KOPT-K1 (cell line): ENCODE measurements around the gene CREBRF.
"Not testable (repeated sequence)": the region's sequence is repeated elsewhere in the genome, so short reads cannot be mapped to it uniquely, and the experiment has no call there.

ENCODE experiments used
- H3K27ac ChIP-seq: fragments of 200-600 bp; sonication (generic); 2 replicates; pipeline ENCODE4 v1.5.1; 2016; ENCODE audit warnings: antibody characterized with exemption, mild to moderate bottlenecking, low read depth, low read length; ENCODE audit not compliant: poor library complexity, severe bottlenecking
- H3K36me3 ChIP-seq: fragments of 200-600 bp; sonication (generic); 2 replicates; pipeline ENCODE4 v1.5.1; 2017; ENCODE audit warnings: antibody characterized with exemption, mild to moderate bottlenecking, low read length, moderate library complexity; ENCODE audit not compliant: insufficient read depth
- H3K9me3 ChIP-seq: fragments of 200-600 bp; sonication (generic); 2 replicates; pipeline ENCODE4 v1.5.1; 2017; ENCODE audit warnings: antibody characterized with exemption, low read length, mild to moderate bottlenecking; ENCODE audit not compliant: insufficient read depth, poor library complexity, severe bottlenecking

The CREBRF gene

GRCh38 chr5:173027905-173028304, 28.2 kb upstream of the CREBRF start:
- Histone ChIP-seq H3K36me3 (peaks cover 42% of the 10 kb centered on the region), H3K9me3 (no peaks in the 10 kb centered on the region), H3K27ac (no peak overlapping the region)

DNA sequence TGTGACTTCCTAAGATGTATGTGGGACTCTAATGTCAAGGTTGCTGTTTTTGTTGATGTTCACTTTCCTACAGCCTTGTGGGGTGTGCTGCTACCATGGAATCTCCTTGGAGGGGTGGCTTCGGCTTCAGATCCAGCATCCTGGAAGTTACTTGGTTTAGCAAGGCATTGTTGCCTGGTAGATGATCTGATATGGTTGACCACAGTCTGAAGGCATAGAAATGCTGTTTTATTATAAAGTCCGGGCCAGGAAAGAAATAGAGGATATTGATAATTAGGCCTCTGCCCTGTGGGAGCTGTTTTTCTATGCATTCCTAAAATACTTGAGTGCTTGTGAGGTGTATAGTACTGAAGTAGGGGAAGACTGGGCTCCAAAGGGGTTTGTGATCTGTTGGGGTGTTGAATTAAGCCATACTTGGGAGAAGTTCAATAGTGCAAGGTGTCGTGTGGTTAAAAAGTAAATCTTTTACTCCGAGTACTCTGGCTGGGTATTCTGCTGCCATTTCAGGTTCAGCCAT, 27.3 kb upstream of the CREBRF start:
- Histone ChIP-seq H3K27ac (no peak overlapping the region), H3K9me3 (no peaks in the 10 kb centered on the region), H3K36me3 (peaks cover 40% of the 10 kb centered on the region)

DNA sequence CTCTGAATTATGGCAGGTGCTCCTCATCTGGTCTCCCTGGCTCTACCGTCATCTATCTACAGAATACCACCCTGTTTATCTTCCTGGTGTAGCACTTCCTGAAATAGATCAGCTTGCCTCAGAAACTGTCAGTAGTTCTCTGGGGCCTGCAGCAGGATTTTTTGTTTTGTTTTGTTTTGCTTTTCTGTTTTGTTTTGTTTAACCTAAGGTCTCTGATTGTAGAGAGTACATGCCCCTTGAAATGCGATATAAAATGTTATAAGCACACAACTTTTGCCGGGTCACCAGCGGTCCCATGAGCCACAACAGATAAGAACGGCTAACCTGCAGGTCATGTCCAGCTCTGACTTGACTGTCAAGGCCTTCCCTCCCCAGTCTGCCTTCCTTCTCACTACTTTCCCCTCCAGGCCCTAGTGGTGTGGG, 26.6 kb upstream of the CREBRF start:
- Histone ChIP-seq H3K36me3 (peaks cover 45% of the 10 kb centered on the region), H3K27ac (no peak overlapping the region), H3K9me3 (no peaks in the 10 kb centered on the region)

DNA sequence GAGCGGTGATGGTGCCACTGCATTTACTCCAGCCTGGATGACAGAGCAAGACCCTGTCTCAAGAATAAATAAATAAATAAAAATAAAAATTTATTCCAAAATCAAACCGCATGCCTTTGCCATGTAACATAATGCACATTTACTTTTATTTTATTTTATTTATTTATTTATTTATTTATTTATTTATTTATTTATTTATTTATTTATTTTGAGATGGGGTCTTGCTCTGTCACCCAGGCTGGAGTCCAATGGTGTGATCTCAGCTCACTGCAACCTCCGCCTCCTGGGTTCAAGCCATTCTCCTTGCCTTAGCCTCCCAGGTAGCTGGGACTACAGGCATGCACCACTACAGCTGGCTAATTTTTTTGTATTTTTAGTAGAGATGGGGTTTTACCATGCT, 24.1 kb upstream of the CREBRF start:
- H3K9me3 ChIP-seq, H3K27ac ChIP-seq: not testable (repeated sequence)
- peaks cover 61% of the 10 kb centered on the region for H3K36me3 ChIP-seq

DNA sequence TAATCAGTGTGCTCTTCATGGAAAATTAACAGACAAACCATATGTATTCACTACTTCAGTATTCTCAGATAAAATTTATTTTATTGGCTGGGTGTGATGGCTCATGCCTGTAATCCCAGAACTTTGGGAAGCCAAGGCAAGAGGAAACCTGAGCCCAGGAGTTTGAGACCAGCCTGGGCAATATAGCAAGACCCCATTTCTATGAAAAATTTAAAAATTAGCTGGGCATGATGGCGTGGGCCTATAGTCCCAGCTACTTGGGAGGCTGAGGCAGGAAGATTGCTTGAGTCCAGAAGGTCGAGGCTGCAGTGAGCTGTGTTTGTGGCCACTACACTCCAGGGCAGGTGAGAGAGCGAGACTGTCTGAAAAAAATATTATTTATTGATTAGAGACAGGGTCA, 23.4 kb upstream of the CREBRF start:
- Histone ChIP-seq H3K27ac (no peak overlapping the region), H3K36me3 (peaks cover 61% of the 10 kb centered on the region)

DNA sequence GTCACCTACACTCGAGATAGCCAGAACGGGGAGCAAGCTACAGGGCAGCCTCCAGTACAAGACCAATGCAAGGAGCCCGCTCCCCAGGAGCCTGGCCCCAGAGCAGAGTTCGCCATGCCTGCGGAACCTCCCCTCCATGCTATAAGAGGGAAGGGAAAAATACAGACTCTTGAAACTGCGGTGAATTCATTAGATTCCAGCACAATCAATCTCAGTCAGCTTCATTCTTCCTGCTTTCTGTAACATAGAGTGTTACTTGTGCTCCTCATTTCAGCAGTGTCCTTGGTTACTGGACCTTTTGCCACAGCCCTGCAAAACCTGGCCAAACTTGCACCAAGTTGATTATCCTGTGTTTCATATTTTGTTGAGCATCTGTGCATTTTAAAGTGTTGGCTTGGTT, 22.2 kb upstream of the CREBRF start:
- Histone ChIP-seq H3K27ac (no peak overlapping the region), H3K36me3 (peaks cover 50% of the 10 kb centered on the region), H3K9me3 (no peaks in the 10 kb centered on the region)

More for the DNA sequence above, 23.4 kb upstream of the CREBRF start:
- no peaks in the 10 kb centered on the region for H3K9me3 ChIP-seq

GRCh38 chr5:173035904-173036707, 20.0 kb upstream of the CREBRF start:
- no peaks in the 10 kb centered on the region for H3K9me3 ChIP-seq
- H3K36me3 ChIP-seq: peaks cover 43% of the 10 kb centered on the region
- no peak overlapping the region for H3K27ac ChIP-seq

DNA sequence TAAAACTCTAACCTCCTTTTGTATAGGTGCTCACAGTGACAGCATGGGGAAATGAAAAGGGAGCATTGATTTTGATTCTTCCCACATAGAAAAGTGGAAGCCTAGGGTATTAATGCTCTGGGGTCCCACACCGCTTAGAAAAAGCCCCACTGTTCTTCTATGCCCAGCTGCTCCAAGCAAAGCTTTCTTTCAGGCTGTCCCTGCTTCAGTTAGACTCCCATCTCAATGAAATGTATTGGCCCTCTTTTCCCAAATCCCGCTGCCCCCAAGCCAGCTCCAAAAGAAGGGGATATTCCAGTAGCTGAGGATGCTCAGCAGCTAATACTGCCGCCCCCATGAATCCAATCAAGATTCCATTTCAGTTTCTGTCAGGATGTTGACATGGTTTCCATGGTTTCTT, 17.0 kb upstream of the CREBRF start:
- peaks cover 31% of the 10 kb centered on the region for H3K36me3 ChIP-seq
- H3K9me3 ChIP-seq: no peaks in the 10 kb centered on the region
- H3K27ac ChIP-seq: no peak overlapping the region

DNA sequence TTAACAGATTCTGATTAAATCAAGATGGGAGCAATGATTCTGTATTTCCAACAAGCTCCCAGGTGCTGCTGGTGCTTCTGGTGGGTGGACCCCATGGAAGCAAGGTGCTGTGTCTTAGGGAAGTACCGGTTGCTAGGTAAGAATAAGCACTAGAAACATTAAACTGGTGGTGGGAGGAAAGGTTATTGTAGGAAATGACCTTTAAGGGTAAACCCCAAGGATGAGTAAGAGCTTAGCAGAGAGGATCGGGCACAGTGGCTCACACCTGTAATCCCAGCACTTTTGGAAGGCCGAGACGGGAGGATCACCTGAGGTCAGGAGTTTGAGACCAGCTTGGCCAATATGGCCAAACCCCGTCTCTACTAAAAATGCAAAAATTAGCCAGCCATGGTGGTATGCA, 16.2 kb upstream of the CREBRF start:
- Histone ChIP-seq H3K9me3 (no peaks in the 10 kb centered on the region), H3K27ac (no peak overlapping the region), H3K36me3 (peaks cover 24% of the 10 kb centered on the region)

DNA sequence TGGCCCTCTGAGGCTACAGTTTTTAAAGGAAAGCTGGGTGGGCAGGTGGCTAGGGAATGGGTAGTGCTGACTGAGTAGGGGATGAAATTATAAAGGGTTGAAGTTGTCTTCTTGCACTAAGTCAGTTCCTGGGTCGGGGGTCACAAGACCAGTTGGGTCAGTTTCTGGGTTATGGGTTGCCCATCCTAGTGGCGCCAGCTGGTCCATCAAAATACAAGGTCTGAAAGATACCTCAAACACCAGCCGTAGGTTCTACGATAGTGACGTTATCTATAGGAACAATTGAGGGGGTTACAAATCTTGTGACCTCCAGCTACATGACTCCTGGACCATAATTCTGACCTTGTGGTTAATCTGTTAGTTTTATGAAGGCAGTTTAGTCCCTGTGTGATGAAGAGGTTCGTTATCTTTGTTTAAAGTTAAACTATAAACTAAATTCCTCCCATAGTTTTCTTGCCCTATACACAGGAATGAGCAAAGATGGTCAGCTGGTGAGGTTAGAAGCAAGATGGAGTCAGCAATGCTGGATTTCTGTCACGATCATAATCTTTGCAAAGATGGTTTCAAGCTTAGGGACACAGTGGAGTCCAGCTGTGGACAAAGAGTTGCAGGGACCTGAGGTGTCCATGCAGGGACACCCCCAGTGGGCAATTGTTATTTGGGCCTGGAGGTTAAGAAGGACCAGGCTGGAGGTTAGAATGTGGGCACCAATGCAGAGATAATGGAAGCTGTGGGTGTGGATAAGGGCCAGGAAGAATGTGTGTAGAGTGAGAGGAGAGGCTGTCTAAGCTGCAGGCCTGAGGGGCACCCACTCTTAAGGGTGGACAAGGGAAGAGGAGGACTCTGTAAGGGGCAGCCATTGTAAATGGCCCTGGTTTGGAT, 14.0 kb upstream of the CREBRF start:
- Histone ChIP-seq H3K27ac (no peak overlapping the region), H3K36me3 (peaks cover 3% of the 10 kb centered on the region), H3K9me3 (no peaks in the 10 kb centered on the region)

GRCh38 chr5:173042763-173043107, 13.4 kb upstream of the CREBRF start:
- Histone ChIP-seq H3K9me3 (no peaks in the 10 kb centered on the region), H3K27ac (no peak overlapping the region), H3K36me3 (no peaks in the 10 kb centered on the region)

- Histone ChIP-seq H3K36me3 (no peaks in the 10 kb centered on the region), H3K27ac (no peak overlapping the region), H3K9me3 (no peaks in the 10 kb centered on the region)
Observed at GRCh38 chr5:173045474-173045873, 10.7 kb upstream of the CREBRF start.

DNA sequence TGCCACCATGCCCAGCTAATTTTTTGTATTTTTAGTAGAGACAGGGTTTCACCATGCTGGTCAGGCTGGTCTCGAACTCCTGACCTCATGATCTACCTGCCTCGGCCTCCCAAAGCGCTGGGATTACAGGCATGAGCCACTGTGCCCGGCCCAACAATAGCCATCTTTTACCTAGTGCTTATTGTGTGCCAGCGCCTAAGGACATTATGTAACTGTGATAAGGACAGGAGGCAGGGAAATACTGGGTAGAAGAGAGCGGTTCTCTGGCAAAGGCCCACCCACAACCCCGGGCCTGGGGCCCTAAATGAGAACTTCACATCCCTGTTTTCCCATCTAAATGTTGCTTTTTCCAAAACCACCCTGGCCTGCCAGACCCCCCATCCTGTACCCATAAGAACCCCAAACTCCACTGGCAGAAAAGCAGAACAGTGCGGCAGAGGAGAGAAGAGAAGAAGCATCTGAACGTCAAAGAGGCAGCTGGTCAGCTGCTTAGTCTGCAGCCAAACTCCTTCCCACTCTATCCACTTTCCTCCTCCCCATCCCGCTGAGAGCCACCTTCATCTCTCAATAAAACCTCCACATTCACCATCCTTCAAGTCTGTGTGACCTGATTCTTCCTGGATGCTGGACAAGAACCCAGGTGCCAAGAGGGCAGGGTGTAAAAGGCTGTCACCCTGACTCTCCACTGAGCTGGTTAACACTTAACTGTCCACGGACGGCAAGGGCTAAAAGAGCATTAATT, 8.9 kb upstream of the CREBRF start:
- H3K27ac ChIP-seq, H3K36me3 ChIP-seq, H3K9me3 ChIP-seq: not testable (repeated sequence)

- Histone ChIP-seq H3K27ac (no peak overlapping the region), H3K9me3 (no peaks in the 10 kb centered on the region), H3K36me3 (no peaks in the 10 kb centered on the region)
Observed at GRCh38 chr5:173047838-173048105, 8.4 kb upstream of the CREBRF start.

- Histone ChIP-seq H3K27ac (no peak overlapping the region), H3K9me3 (no peaks in the 10 kb centered on the region), H3K36me3 (no peaks in the 10 kb centered on the region)
Observed at GRCh38 chr5:173050791-173051190, 5.4 kb upstream of the CREBRF start.
